Fibroblast of lung (primary cell): ENCODE results near the gene FCSK. TPM values are rescaled to one million over a fixed set of nuclear protein-coding genes. Genes with fewer than 3 reads are reported as not detected.
A peak's percentile ranks its signal among the peaks of the same experiment; 100 is the strongest.
"Not testable (repeated sequence)": the region's sequence is repeated elsewhere in the genome, so short reads cannot be mapped to it uniquely, and the experiment has no call there.

ENCODE experiments used
- DNase-seq, 2 donors: peaks; one replicate each; pipeline versions ENCODE4 v3.0.0 to v3.0.0-alpha.2; 2010; ENCODE audit warnings: low read depth in 2 of 2
- H2AFZ ChIP-seq: 2 replicates; pipeline ENCODE4 v1.5.1; 2012; ENCODE audit warnings: low read length, control low read depth, inconsistent platforms
- H3K27ac ChIP-seq: 2 replicates; pipeline ENCODE4 v1.5.1; 2011; ENCODE audit warnings: low read length, control low read depth; ENCODE audit not compliant: insufficient read depth
- H3K27me3 ChIP-seq: 2 replicates; pipeline ENCODE4 v1.5.1; 2011; ENCODE audit warnings: mild to moderate bottlenecking, low read length; ENCODE audit not compliant: control insufficient read depth, insufficient read depth
- H3K36me3 ChIP-seq: 2 replicates; pipeline ENCODE4 v1.5.1; 2011; ENCODE audit warnings: low read length; ENCODE audit not compliant: control insufficient read depth, insufficient read depth
- H3K4me1 ChIP-seq: 2 replicates; pipeline ENCODE4 v1.5.1; 2011; ENCODE audit warnings: low read length; ENCODE audit not compliant: control insufficient read depth, insufficient read depth; ENCODE audit errors: extremely low read depth
- H3K4me2 ChIP-seq: 2 replicates; pipeline ENCODE4 v1.5.1; 2011; ENCODE audit warnings: low read length, control low read depth; ENCODE audit not compliant: insufficient read depth; ENCODE audit errors: extremely low read depth
- H3K4me3 ChIP-seq, 4 experiments: fragments of 200-600 bp in 1 of 4; sonication (generic) in 1 of 4; replicated peaks in 1 of 4; 2 replicates each; pipeline ENCODE4 v1.5.1; 2011 to 2016; ENCODE audit warnings: low read length in 4 of 4, low read depth in 3 of 4, mild to moderate bottlenecking in 3 of 4, control low read depth in 2 of 4, inconsistent platforms in 1 of 4, mixed read lengths in 1 of 4; ENCODE audit not compliant: insufficient read depth in 1 of 4; ENCODE audit errors: control extremely low read depth in 1 of 4
- H3K79me2 ChIP-seq: 2 replicates; pipeline ENCODE4 v1.5.1; 2012; ENCODE audit warnings: mild to moderate bottlenecking, low read length, inconsistent platforms; ENCODE audit not compliant: control insufficient read depth, insufficient read depth
- H3K9ac ChIP-seq: 2 replicates; pipeline ENCODE4 v1.5.1; 2011; ENCODE audit warnings: mild to moderate bottlenecking, low read length, control low read depth; ENCODE audit not compliant: insufficient read depth
- H3K9me3 ChIP-seq: 2 replicates; pipeline ENCODE4 v1.5.1; 2012; ENCODE audit warnings: low read depth, low read length; ENCODE audit not compliant: control insufficient read depth, insufficient read depth
- H4K20me1 ChIP-seq: 2 replicates; pipeline ENCODE4 v1.5.1; 2011; ENCODE audit warnings: low read length; ENCODE audit not compliant: control insufficient read depth, insufficient read depth; ENCODE audit errors: extremely low read depth
- EZH2 ChIP-seq: IDR thresholded peaks from 2 replicates; pipeline ENCODE4 v1.5.1; 2012; ENCODE audit warnings: low read length, control low read depth, mild to moderate bottlenecking; ENCODE audit errors: missing control alignments
- polyA minus RNA-seq: library from RNA; depleted of rRNA, polyadenylated mRNA; stranded (reverse); fragments of >200 nt; gene quantifications from 2 replicates; pipeline ENCODE4 v1.2.3, GENCODE V29; 2011; ENCODE audit warnings: low replicate concordance
- polyA plus RNA-seq, 2 donors: library from polyadenylated mRNA; depleted of rRNA in 1 of 2; stranded (reverse) in 1 of 2; unstranded in 1 of 2; fragments of >200 nt; gene quantifications; 2 replicates each; pipeline ENCODE4 v1.2.1, GENCODE V29; 2011 to 2012; ENCODE audit warnings: missing spikeins in 1 of 2
- total RNA-seq: library from RNA; depleted of rRNA; stranded (reverse); fragments of >200 nt; gene quantifications from 2 replicates; pipeline ENCODE4 v1.2.1, GENCODE V29; 2014
- TF ChIP-seq, protein P1 (sequence below), 2 donors: IDR thresholded peaks in 1 of 2; conservative IDR thresholded peaks in 1 of 2; 1 replicate in 1 of 2; 2 replicates in 1 of 2; pipeline ENCODE4 v1.5.1; 2011 to 2012; ENCODE audit warnings: low read length in 2 of 2, control low read depth in 1 of 2, inconsistent platforms in 1 of 2, low read depth in 1 of 2, mild to moderate bottlenecking in 1 of 2

FCSK gene
- total RNA-seq = 11.8 and 13.5 TPM in 2 replicates
- 4.4 and 4.9 TPM in 2 replicates for polyA plus RNA-seq
- 4.4 and 5.0 TPM in 2 replicates for polyA plus RNA-seq (2012)
- 5.9 and 7.1 TPM in 2 replicates for polyA minus RNA-seq

GRCh38 chr16:70454222-70455034 is at the start of gene FCSK:
TSS of gene FCSK (plus strand) at chr16:70454595. CDS start at chr16:70463191, 8,596 bp downstream.
- Histone ChIP-seq H3K27me3 (no peaks in the 10 kb centered on the region), H3K9ac (peak within 1 kb of the TSS; percentile 95), H3K36me3 (no peaks in the 10 kb centered on the region), H3K4me3 (peak within 1 kb of the TSS; percentile 70 to 94 (median 82)), H3K9me3 (no peaks in the 10 kb centered on the region), H4K20me1 (no peaks in the 10 kb centered on the region), H3K4me1 (no peaks in the 10 kb centered on the region), H3K4me2 (peak within 1 kb of the TSS; percentile 83), H3K27ac (peak within 1 kb of the TSS; percentile 97), H3K79me2 (no peaks in the 10 kb centered on the region), H2AFZ (peak within 1 kb of the TSS; percentile 86)
- TF ChIP-seq, protein P1, sequence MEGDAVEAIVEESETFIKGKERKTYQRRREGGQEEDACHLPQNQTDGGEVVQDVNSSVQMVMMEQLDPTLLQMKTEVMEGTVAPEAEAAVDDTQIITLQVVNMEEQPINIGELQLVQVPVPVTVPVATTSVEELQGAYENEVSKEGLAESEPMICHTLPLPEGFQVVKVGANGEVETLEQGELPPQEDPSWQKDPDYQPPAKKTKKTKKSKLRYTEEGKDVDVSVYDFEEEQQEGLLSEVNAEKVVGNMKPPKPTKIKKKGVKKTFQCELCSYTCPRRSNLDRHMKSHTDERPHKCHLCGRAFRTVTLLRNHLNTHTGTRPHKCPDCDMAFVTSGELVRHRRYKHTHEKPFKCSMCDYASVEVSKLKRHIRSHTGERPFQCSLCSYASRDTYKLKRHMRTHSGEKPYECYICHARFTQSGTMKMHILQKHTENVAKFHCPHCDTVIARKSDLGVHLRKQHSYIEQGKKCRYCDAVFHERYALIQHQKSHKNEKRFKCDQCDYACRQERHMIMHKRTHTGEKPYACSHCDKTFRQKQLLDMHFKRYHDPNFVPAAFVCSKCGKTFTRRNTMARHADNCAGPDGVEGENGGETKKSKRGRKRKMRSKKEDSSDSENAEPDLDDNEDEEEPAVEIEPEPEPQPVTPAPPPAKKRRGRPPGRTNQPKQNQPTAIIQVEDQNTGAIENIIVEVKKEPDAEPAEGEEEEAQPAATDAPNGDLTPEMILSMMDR (conservative IDR thresholded peaks at IDR 0.05 in 1 of 2, IDR thresholded peaks at IDR 0.05 in 1 of 2; ENCODE audit: low read depth in 1 of 2, low read length in 2 of 2) = no peak
- no peak for TF ChIP-seq EZH2
- DNase-seq = peak; percentile 62 to 73

GRCh38 chr16:70406104-70406503 is 48.3 kb upstream of the FCSK start:
- H3K79me2 ChIP-seq, H3K4me2 ChIP-seq: not testable (repeated sequence)

GRCh38 chr16:70407811-70408274 is 46.6 kb upstream of the FCSK start:
- no peak for DNase-seq
- Histone ChIP-seq H3K4me1 (peaks cover 10% of the 10 kb centered on the region), H3K36me3 (no peaks in the 10 kb centered on the region), H3K27ac (no peak overlapping the region), H3K4me2 (no peak overlapping the region), H3K9me3 (no peaks in the 10 kb centered on the region), H4K20me1 (no peaks in the 10 kb centered on the region), H3K4me3 (no peak overlapping the region), H3K9ac (no peak overlapping the region), H2AFZ (no peak overlapping the region), H3K79me2 (no peaks in the 10 kb centered on the region), H3K27me3 (no peaks in the 10 kb centered on the region)
- TF ChIP-seq, protein P1 (conservative IDR thresholded peaks at IDR 0.05 in 1 of 2, IDR thresholded peaks at IDR 0.05 in 1 of 2; ENCODE audit: low read depth in 1 of 2, low read length in 2 of 2) = no peak
- TF ChIP-seq EZH2 = no peak

More at GRCh38 chr16:70406104-70406503, 48.3 kb upstream of the FCSK start:
- H3K9ac ChIP-seq, H3K36me3 ChIP-seq, H3K27ac ChIP-seq, H3K4me3 ChIP-seq, H4K20me1 ChIP-seq, DNase-seq, H3K27me3 ChIP-seq, H2AFZ ChIP-seq, H3K9me3 ChIP-seq, H3K4me1 ChIP-seq: not testable (repeated sequence)
